SH-SY5Y (cell line): ENCODE measurements around the gene IL18R1.

Source experiments
- GATA2 ChIP-seq: IDR thresholded peaks from 2 replicates; pipeline ENCODE4 v1.6.1; 2011; ENCODE audit warnings: mild to moderate bottlenecking, low read depth, low read length
- GATA3 ChIP-seq: IDR thresholded peaks from 2 replicates; pipeline ENCODE4 v1.6.1; 2011; ENCODE audit warnings: low read depth, mild to moderate bottlenecking, low read length, moderate library complexity

- TF ChIP-seq GATA2 (no peak), GATA3 (no peak)
Measured at GRCh38 chr2:102424754-102425153, 69.2 kb downstream of the IL18R1 start.
